HTR-8/SVneo (cell line): ENCODE measurements around the gene NEB.
A peak's percentile ranks its signal among the peaks of the same experiment; 100 is the strongest.
"Not testable (repeated sequence)": the region's sequence is repeated elsewhere in the genome, so short reads cannot be mapped to it uniquely, and the experiment has no call there.

ENCODE experiments used
- DNase-seq: peaks from one replicate; pipeline ENCODE4 v3.0.0; 2011; ENCODE audit warnings: low spot score, mixed read lengths; ENCODE audit not compliant: insufficient read length
- FAIRE-seq: peaks from 2 replicates; lab custom pipeline; 2011; peaks lifted over from hg19 to GRCh38; lab: Jason Lieb, UNC

The NEB gene

DNA sequence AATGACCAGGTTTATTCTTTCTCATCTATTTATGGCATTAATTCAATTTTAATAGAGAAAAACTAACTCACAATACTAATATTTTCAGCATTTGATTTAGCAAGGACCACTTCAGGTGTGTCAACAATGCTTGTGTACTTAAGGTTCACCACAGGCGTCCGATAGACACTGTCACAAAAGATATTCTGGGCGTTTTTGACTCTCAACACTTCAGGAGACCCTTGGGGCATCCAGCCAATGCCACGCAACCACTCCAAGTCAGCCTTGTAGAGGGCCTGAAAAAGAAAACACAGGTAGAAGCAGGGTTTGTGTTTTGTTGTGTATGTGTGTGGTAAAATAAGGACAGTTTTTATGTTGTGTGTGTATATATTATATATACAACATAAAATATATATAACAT, 158.2 kb downstream of the NEB start:
- no peak for FAIRE-seq
- no peak for DNase-seq

- FAIRE-seq: no peak
- DNase-seq: no peak
Measured at GRCh38 chr2:151575338-151575737, 158.9 kb downstream of the NEB start.

GRCh38 chr2:151570191-151570590, 164.1 kb downstream of the NEB start:
- no peak for FAIRE-seq
- no peak for DNase-seq

DNA sequence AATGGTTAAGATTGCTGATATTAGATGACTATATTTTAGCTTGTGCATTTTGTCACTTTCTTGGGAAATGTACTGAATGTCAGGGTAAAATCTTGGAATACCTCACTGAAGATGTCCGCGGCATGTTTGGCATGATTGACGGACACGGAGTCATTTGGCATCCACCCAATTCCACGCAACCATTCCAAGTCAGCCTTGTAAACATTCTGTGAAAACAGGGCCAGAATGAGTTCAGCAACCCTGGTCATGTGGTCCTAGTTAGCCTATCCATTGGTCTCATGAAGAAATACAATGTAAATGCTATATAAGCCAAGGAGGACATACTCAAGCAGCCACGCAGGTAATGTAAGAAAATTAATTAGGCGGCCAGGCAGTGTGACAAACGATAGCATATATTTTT, 165.1 kb downstream of the NEB start:
- DNase-seq: no peak
- FAIRE-seq: no peak

GRCh38 chr2:151568501-151568900, 165.8 kb downstream of the NEB start:
- no peak for DNase-seq
- FAIRE-seq: no peak

GRCh38 chr2:151567006-151567405, 167.3 kb downstream of the NEB start:
- no peak for DNase-seq
- no peak for FAIRE-seq

DNA sequence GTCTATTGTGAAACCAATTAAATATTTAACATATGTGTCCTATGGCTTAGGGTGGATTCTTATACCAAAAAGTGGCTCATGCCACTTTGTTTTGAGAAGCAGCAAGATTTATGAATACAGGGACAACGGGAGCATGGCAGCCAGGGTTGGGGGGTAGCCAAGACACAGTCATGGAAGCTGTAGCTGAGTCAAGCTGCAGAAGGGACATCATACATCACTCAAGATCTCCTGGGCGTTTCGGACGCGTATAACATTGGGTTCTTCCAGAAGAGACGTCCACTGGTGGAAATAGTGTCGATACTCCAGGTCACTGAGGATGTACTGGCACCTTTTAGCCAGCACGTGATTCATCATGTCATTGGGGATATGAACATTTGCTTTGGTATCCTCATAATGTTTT, 171.9 kb downstream of the NEB start:
- no peak for DNase-seq
- no peak for FAIRE-seq

GRCh38 chr2:151560289-151560688, 174.0 kb downstream of the NEB start:
- FAIRE-seq (no peak), DNase-seq (peak; percentile 3)

GRCh38 chr2:151559431-151559830, 174.8 kb downstream of the NEB start:
- not testable (repeated sequence) for FAIRE-seq, DNase-seq

GRCh38 chr2:151557883-151558282, 176.4 kb downstream of the NEB start:
- not testable (repeated sequence) for DNase-seq, FAIRE-seq

GRCh38 chr2:151556121-151556520, 178.2 kb downstream of the NEB start:
- DNase-seq (no peak), FAIRE-seq (no peak)

GRCh38 chr2:151552287-151552686, 182.0 kb downstream of the NEB start:
- DNase-seq: no peak

GRCh38 chr2:151551556-151551955, 182.7 kb downstream of the NEB start:
- no peak for DNase-seq
- no peak for FAIRE-seq

More at GRCh38 chr2:151552287-151552686, 182.0 kb downstream of the NEB start:
- FAIRE-seq: no peak

DNA sequence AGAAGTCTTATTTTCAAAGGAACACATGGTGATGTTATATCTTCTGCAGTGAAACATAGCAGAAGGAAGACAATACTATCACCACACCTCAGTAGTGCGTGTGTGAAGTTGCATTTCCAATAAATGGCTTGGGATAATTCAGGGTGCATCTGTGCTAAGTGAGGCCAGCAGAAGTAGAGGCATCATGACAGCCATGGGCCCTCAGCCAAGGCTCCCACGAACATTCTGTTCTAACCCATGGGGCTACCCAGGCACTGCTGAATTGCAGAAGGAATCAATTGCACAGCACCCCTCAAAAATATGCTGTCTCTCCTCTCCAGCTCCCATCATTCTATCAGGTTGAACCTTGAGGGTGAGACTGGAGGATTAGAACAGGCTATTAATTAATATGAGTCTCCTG, 185.1 kb downstream of the NEB start:
- FAIRE-seq: no peak
- DNase-seq: no peak

- no peak for FAIRE-seq
- DNase-seq: no peak
Measured at GRCh38 chr2:151544449-151544848, 189.8 kb downstream of the NEB start.

DNA sequence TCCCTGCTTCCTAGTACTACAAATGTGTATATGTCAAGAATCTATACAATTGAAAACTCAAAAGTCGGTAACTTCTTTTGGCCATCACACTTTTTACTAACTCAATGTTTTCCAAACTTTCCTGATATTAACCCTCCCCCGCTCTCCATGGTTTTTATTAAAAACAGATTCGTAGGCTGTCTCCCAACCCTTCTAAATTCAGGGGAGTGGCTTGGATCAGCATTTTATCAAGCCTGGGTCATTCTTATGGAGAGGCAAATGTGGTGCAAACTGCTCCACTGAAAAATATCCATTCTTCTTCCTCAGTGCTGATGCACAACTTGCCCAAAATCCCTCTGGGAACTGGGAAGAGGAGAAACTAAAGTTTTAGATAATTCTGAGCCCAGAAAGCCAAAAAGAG, 190.4 kb downstream of the NEB start:
- FAIRE-seq (no peak), DNase-seq (no peak)

DNA sequence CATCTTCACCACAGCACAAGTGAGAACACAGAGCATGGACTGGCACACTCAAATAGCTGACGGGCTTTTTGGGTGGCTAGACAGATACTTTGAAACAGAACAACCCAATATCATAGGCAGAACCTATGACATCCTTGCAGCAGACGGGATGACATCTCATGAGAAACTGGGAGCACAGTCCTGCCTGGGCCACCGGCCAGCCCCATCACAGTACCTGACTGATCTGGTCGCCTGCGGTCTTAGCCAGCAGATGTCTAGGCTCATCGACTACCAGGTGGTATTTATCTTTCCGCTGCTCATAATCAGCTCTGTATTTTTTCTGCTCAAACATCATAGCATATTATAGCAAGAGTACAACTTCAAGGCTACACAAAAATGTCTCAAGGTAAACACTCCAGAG, 200.3 kb downstream of the NEB start:
- FAIRE-seq (no peak), DNase-seq (no peak)

- FAIRE-seq (no peak), DNase-seq (no peak)
Measured at GRCh38 chr2:151533127-151533526, 201.1 kb downstream of the NEB start.

- FAIRE-seq: no peak
- no peak for DNase-seq
Measured at GRCh38 chr2:151526572-151527090, 207.6 kb downstream of the NEB start.

GRCh38 chr2:151525821-151526373, 208.4 kb downstream of the NEB start:
- FAIRE-seq (no peak), DNase-seq (no peak)

- FAIRE-seq: no peak
- DNase-seq: no peak
Measured at GRCh38 chr2:151523850-151524249, 210.4 kb downstream of the NEB start.

- FAIRE-seq (no peak), DNase-seq (no peak)
Measured at GRCh38 chr2:151522556-151522955, 211.7 kb downstream of the NEB start.
